A673 (cell line): ENCODE measurements around the gene RFX2.

Experiments used
- EZH2 ChIP-seq: fragments of 200-600 bp; sonication (generic); IDR thresholded peaks from 2 replicates; pipeline ENCODE4 v1.6.1; 2017; ENCODE audit warnings: borderline replicate concordance, low read depth, mild to moderate bottlenecking, mixed read lengths, antibody characterized with exemption, low read length; ENCODE audit not compliant: poor library complexity, severe bottlenecking
- TF ChIP-seq, protein P1 (sequence below): fragments of 300-800, 200-600 bp; sonication (generic); conservative IDR thresholded peaks from 2 replicates; pipeline ENCODE4 v1.5.1; 2017; ENCODE audit warnings: low read depth, mild to moderate bottlenecking, antibody characterized with exemption, low read length, moderate library complexity, mixed read lengths

- TF ChIP-seq, protein P1, sequence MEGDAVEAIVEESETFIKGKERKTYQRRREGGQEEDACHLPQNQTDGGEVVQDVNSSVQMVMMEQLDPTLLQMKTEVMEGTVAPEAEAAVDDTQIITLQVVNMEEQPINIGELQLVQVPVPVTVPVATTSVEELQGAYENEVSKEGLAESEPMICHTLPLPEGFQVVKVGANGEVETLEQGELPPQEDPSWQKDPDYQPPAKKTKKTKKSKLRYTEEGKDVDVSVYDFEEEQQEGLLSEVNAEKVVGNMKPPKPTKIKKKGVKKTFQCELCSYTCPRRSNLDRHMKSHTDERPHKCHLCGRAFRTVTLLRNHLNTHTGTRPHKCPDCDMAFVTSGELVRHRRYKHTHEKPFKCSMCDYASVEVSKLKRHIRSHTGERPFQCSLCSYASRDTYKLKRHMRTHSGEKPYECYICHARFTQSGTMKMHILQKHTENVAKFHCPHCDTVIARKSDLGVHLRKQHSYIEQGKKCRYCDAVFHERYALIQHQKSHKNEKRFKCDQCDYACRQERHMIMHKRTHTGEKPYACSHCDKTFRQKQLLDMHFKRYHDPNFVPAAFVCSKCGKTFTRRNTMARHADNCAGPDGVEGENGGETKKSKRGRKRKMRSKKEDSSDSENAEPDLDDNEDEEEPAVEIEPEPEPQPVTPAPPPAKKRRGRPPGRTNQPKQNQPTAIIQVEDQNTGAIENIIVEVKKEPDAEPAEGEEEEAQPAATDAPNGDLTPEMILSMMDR: no peak
- no peak for TF ChIP-seq EZH2
Measured at GRCh38 chr19:6092329-6093286, 17.7 kb downstream of the RFX2 start.
